OCI-M2 (cell line): Measurements from ENCODE around the gene GIMAP7.
"Not testable (repeated sequence)": the region's sequence is repeated elsewhere in the genome, so short reads cannot be mapped to it uniquely, and the experiment has no call there.

Experiments used
- DNase-seq: peaks from one replicate; lab custom pipeline; 2025; ENCODE audit not compliant: unreplicated experiment; lab: John Stamatoyannopoulos, UW

GIMAP7 gene

DNA sequence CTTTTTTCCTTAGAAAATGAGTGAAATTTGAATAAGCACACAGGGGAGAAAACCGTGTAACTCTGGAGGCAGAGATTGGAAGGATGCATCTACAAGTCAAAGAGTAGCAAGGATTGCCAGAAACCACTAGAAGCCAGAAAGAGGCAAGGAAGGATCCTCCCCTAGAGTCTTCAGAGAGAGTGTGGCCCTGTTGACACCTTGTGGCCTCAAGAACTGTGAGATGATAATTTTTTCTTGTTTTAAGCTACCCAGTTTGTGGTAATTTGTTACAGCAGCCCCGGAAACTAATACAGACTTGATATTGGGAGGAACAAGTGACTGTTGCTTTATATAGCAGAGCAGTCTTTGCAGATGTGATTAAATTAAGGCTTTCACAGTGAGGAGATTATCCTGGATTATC, 3.6 kb upstream of the GIMAP7 start:
- DNase-seq: no peak

DNA sequence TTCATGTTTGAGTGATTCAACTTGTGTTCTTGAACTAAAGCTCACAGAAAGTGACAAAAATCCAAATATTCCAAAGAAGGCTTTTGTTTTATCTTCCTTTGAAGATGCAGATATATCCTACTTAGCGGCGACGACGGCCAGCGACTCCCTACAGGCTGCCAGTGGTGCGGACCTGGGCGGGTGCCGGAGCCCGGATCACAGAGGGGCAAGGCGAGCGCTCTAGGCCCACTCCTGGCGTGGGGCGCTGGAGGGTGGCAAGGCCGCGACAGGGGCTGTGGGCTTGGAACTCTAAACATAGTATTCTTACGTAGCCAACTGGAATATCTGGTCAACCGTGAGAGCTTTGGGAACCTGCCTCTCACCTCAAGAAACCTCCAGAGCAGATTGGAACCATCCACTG, 914 bp upstream of the GIMAP7 start:
- no peak for DNase-seq

DNA sequence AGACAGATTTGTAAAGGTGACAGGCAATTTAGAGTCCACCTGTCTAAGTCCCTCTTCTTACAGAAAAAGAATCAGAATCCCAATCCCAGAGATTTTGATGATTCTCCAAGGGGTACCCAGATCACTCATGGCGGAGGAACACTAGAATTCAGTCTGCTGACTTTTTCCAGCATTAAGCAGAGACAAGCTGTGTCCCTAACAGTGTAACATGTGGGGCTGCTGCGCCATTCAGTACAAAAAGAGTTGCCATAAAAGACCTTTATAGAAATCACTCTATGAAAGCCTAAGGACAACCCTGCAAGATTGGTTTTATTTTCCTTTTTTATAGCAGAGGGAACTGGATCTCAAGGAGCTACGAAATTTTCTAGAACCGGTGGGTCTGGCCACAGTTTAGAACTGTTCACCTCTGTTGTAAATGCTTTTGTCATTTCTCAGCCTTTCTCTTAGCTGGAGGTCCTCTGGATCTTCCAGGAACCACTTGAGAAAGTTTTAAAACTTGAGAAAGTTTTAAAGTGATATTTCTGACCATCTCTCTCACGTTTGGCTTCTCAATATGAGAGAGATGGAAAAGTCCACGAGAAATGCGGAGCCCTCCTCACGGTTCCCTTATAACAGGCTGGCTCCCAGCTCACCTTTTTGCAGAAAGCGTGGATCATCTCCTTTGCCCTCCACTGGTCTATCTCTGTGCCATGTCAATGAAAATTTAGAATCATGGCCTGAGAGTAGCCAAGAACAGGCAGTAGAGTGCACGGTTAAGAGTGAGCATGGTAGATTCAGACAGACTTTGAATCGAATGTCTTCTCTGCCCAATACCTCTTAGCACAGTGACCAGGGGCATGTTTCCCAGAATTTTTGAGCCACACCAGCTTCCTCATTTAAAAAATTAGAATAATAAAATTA, 826 bp downstream of the GIMAP7 start:
- DNase-seq: no peak

DNA sequence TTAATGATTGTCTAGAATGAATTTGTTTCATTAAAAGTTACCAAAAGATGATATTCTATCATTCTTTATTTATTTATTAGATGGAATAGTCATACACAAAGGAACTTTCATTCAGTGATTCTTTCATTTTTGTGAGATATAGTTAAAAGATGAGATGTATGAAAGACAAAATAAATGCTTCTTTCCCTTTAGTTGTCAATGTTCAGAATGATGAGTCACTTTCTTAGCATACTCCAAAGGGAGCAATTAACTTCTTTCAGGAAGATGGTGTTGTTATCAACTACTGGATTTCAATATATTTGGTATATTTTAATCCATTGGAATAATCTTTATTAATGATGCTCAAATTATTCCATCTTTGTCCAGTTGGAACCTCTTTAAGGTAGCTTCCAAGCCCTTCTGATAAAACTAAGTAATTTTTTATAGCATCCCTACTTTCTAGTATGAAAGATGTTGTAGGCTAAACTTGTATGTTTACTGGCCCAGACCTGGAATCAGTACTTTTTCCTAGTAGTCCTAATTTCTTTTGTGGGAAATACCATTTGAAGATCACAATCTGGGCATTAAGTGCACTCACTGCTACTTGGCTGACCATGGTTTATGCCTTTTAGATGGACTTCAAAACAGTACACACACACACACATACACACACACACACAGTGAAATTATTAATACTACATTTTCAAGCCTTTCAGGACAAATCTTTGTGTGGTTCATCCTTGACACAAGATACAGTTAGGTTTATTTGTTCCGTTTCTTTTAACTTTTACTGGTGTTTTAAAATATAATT, 2.5 kb downstream of the GIMAP7 start:
- DNase-seq: no peak

DNA sequence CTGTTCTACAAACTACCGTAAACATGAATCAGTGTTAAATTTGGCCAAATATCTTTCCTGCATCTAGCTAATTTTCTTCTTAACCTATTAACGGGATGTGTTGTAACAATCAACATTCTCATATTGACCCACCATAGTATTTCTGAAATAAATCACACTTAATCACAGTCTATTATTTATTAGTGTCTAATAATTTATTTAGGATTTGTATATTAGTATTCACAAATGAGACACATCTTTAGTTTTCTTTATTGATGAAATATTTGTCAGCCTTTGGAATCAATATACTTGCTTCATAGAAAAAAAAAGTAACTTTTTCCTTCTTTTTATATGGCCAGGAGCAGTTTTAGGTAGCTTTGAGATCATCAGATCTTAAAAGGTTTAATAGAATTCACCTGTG, 4.6 kb downstream of the GIMAP7 start:
- DNase-seq: no peak

DNA sequence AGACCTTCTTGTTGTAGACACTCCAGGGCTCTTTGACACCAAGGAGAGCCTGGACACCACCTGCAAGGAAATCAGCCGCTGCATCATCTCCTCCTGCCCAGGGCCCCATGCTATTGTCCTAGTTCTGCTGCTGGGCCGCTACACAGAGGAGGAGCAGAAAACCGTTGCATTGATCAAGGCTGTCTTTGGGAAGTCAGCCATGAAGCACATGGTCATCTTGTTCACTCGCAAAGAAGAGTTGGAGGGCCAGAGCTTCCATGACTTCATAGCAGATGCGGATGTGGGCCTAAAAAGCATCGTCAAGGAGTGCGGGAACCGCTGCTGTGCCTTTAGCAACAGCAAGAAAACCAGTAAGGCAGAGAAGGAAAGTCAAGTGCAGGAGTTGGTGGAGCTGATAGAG, 5.5 kb downstream of the GIMAP7 start:
- no peak for DNase-seq

DNA sequence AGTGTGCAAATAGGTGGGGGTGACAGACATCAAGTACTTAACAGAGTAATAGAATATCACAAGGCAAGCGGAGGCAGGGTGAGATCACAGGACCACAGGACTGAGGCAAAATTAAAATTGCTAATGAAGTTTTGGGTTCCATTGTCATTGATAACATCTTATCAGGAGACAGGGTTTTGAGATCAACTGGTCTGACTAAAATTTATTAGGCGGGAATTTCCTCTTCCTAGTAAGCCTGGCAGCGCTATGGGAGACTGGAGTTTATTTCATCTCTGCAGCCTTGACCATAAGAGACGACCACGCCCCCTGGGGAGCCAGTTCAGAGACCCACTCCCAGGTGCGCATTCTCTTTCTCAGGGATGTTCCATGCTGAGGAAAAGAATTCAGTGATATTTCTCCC, 8.3 kb downstream of the GIMAP7 start:
- DNase-seq: not testable (repeated sequence)

DNA sequence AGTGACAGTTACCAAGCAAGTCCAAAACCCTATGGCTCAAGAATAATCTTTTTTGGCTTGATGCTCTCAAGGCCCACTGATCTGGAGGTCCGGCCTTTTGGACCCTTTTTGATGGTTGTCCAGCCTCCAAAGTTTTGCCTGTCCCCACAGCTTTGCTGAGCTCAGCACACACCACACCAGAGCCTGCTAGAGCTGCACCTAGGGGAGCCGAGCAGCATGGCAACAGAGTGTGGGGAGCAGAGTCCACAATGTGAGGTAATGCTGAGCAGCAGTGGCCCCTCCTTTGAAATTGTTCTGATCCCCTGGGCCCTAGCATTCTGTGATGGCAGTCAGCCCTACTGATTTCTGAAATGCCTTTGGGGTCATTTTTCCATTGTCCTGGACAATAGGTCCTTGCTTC, 9.3 kb downstream of the GIMAP7 start:
- DNase-seq: no peak

DNA sequence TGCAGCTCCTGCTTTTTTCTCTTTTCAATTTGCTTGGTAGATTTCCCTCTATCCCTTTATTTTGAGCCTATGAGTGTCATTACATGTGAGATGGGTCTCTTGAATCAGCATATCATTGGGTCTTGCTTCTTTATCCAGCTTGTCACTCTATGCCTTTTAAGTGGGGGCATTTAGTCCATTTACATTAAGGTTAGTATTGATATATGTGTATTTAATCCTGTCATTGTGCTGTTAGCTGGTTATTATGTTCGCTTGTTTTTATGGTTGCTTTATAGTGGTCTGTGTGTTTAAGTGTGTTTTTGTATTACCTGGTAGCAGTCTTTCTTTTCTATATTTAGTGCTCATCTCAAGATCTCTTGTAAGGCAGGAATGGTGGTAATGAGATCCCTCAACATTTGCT, 17.0 kb downstream of the GIMAP7 start:
- DNase-seq: no peak

DNA sequence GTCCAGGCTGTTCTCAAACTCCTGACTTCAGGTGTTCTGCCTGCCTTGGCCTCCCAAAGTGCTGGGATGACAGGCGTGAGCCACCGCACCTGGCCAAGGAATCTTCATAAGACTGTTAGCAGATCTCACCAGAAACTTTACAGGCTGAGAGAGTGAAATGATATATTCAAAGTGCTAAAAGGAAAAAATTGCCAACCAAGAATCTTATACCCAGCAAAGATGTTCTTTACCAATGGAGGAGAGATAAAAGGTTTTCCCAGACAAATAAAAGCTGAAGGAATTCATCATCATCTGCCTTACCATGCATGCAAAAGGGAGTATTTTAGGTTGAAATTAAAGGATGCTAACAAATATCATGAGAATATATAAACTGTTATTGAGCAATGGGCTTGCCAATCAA, 23.6 kb downstream of the GIMAP7 start:
- no peak for DNase-seq

DNA sequence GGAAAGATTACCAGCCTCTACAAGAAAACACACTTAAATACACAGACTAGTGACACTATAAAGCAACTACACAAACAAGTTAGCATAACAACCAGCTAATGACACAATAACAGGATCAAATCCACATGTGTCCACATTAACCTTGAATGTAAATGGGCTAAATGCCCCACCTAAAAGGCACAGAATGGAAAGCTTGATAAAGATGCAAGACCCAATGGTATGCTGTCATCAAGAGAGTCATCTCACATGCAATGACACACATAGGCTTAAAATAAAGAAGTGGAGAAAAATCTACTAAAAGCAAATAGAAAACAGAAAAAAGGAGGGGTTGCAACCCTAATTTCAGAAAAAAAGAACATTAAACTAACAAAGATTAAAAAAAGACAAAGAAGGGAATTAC, 38.5 kb downstream of the GIMAP7 start:
- DNase-seq: no peak

DNA sequence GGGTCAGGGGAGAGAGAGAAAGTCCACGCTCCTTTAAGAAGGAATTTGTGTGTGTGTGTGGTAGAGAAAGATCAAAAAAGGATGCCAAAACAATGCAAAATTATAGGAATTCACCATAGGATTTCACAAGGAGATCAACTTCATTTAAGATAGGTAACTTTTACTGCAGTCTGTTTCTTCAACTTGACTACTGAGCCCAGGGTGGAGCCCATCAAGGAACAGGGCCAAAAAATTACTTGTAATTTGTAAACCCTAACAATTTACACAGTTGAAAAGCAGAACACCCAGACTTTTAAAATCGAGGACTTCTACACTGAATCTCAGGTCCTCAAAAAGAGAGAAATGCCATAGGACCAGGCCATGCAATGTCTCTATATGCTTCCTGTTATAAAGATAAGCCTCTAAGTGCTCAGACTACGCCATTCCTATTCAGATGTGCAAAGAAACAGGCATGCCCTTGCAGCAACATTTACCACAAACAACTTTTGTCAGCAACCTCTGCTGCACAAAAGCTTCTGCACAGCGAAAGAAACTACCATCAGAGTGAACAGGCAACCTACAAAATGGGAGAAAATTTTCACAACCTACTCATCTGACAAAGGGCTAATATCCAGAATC, 42.0 kb downstream of the GIMAP7 start:
- DNase-seq: no peak

DNA sequence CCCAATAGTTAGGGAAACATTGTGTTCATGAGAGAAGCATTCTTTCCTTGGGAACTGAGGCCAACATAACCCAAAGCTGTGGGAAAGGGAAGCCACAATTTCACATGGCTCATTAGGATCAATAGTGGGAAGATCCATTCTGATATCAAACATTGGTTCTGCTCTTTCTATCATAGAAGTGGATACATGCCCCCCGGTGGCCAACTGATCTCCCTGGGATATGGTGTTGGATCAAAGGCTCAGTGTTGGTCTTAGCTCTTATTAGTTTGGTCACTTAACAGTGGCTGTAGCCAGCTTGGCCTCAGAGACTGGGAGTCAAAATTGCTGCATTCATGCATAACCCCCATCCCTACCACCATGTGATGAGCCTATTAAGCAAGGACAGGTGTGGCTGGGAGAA, 45.8 kb downstream of the GIMAP7 start:
- no peak for DNase-seq

DNA sequence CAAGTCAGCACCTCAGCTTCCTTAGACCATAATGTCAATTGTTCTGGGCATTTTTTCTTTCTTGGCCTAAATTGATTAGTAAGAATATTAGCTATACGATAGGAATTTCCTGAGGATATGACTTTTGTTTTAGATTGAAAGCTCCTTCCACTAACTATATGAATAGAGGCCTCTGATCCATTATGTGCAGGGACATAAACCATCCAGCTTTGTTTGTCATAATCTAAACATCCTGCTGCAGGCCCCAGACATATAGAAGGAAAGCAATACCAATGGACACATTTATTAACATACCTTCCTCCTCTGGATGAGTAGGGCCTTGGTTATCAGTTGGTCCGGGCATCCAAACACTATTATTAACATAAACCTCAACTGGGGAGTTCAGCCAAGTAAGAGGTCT, 48.2 kb downstream of the GIMAP7 start:
- no peak for DNase-seq

DNA sequence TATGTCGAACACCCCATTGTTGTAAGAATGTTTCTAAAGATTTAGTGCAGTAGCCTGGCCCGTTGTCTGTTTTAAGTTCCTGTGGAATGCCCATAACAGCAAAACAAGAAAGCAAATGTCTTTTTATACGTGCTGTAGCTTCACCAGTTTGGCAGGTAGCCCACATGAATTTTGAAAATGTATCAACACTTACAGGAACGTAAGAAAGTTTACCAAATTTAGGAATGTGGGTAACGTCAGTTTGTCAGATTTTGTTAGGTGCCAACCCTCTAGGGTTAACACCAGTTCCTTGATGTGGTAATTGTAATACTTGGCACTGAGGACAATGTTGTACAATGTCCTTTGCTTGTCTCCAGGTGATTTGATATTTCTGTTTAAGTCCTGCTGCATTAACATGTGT, 49.3 kb downstream of the GIMAP7 start:
- DNase-seq: no peak

DNA sequence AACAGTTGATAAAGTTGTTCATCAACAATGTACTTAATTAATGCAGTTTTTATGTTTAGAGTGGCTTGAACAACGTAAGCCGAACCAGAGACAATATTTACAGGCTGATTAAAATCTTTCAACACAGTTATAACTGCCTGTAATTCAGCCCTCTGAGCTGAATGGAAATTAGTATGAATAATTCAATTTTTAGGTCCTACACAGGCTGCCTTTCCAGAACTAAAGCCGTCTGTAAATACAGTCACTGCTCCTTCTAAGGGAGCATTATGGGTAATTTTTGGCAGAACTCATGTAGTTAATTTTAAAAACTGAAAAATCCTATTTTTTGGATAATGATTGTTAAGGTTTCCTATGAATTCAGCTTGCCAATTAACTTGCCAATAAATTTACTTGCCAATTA, 49.9 kb downstream of the GIMAP7 start:
- DNase-seq: no peak

DNA sequence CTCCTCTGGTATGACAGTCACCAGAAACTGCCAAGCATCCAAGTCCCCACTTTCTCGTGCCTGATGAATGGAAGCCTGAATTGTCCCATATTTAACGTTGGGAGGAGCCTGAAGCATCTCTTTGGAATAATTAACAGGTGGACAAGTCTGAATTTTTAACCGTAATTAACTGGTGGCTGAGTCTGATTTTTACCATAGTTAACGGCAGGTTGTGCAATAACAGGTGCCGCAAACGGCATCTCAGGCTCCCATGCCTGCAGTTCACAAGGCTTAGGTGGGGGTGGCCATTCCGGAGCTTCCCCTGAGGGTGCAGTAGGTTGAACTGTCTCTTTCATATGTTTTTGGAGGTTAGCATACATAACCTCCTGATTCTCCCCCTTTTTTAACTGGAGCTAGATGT, 50.6 kb downstream of the GIMAP7 start:
- DNase-seq: no peak

DNA sequence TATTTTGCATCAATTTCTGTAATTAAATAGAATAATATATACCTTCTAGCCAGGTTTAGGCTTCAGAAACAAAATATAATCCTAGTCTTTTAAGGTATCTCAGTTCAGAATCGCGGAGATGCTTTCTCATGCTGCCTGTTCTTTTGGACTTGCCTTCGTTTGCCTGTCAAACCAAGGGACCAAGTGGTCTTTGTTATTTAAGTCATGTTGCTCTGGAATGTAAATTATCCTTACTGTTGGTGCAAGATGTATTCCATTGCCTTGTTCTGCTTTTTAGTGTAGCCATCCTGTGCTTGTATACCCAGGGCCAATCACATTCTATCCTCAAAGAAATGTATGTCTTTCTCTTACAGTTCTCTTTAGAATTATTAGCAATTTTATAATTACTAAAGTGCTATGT, 51.5 kb downstream of the GIMAP7 start:
- no peak for DNase-seq

DNA sequence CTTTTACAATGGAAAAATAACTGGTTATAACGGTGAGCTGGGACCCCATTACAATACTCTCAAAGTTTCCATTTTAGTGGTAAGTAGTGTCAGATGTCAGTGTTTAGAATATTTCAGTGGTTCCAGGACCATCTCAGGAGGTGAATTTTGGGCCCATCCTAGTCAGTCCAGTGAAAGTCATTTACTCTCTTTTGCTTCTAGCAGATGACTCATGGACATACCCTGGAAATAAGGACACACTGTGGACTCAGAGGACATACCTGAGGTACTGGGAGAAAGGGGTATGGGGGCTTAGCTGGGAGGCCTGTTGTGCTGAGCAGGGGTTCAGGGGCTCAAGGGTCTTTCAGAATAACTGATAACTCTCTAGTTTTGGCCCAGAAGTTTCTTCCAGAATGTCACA, 51.9 kb downstream of the GIMAP7 start:
- DNase-seq: no peak

DNA sequence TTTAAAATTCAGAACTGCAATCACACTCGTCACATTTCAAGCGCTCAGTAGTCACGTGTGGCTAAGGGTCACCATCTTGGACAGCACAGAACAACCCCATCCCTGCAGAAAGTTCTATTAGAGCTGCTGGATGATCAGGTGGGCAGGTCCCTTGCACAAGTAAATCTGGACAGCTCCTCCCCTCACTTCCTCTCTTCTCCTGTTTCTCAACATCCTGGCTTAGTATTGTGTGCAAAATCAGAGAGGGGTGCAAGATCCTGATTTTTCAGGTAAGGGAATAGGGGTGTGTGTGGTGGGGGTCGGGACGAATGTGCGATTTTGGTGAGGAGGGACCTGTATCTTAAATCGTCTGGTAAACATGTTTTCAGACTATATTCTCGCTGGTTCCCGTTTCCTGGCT, 52.5 kb downstream of the GIMAP7 start, which contains the start of gene GIMAP4:
TSS of gene GIMAP4 (plus strand) at position 222 of the 400 bp plus-strand sequence. CDS start 2,512 bp downstream, outside the sequence.
- no peak for DNase-seq

DNA sequence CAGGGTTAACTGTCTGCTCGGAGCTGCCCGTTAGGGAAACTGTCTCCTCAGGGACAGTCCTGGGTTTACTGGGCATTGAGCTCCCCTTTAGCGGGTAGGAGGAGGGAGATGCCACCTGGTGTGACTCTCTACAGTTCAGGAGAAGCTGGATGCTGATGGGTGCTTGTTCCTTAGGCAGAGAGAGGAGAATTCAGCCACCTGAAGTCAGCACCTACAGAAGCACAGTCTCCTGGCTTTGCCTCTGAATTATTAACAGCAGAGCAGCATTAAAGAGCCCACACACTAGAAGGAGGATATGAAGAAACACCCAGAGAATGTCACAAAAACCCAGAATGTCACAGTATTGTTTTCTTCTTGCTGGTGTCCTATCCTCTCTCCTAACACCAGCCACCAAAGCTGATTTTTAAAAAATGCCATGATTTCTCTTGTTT, 53.2 kb downstream of the GIMAP7 start:
- no peak for DNase-seq

DNA sequence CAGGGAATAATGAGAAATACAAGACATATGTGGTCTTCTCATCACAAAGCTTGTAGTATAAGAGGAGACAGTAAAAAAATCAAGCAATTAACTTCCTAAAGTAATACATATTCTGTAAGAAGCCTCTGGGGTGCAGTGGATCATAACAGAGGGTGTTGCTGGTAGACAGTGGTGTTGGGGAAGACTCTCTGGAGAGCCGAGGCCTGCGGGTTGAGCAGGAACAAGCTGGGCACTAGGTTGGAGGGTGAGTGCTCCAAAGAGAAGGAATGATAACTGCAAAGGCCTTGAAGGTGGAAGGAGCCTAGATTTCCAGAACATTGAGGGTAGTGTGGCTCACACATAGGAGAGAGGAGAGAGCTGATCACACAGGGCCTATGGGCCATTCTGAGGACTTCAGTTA, 54.0 kb downstream of the GIMAP7 start:
- DNase-seq: no peak
